CD4-positive, CD25-positive, alpha-beta regulatory T cell (primary cell): ENCODE measurements around the gene NENF. TPM values are rescaled to one million over a fixed set of nuclear protein-coding genes. Genes with fewer than 3 reads are reported as not detected.
"Not testable (repeated sequence)": the region's sequence is repeated elsewhere in the genome, so short reads cannot be mapped to it uniquely, and the experiment has no call there.

Experiments used
- ATAC-seq, 2 donors: fragments of 150-1000 bp; cut with Tn5 transposase; one replicate each; pipeline ENCODE4 v1.10.0; 2021; ENCODE audit warnings: low read depth in 2 of 2, moderate number of reproducible peaks in 2 of 2, moderate library complexity in 1 of 2
- DNase-seq, 3 donors: peaks; one replicate each; pipeline versions ENCODE4 v3.0.0 to v3.0.0-alpha.2; 2012 to 2022; ENCODE audit warnings: mixed read lengths in 1 of 3
- H3K27ac ChIP-seq: one replicate; pipeline ENCODE4 v1.7.0; 2013; ENCODE audit warnings: mild to moderate bottlenecking, low read length; ENCODE audit not compliant: insufficient read depth, poor library complexity, severe bottlenecking
- H3K27me3 ChIP-seq: one replicate; pipeline ENCODE4 v1.7.0; 2013; ENCODE audit warnings: low read length; ENCODE audit not compliant: control insufficient read depth, insufficient read depth
- H3K36me3 ChIP-seq: one replicate; pipeline ENCODE4 v1.7.0; 2013; ENCODE audit warnings: mild to moderate bottlenecking, low read length, moderate library complexity; ENCODE audit not compliant: control insufficient read depth, insufficient read depth
- H3K4me1 ChIP-seq: 2 replicates; pipeline ENCODE4 v1.7.0; 2013; ENCODE audit warnings: mild to moderate bottlenecking, low read length; ENCODE audit not compliant: insufficient read depth, control insufficient read depth, poor library complexity, severe bottlenecking
- H3K4me3 ChIP-seq: one replicate; pipeline ENCODE4 v1.7.0; 2013; ENCODE audit warnings: low read depth, mild to moderate bottlenecking, low read length, moderate library complexity
- H3K9me3 ChIP-seq, 2 experiments: 1 replicate in 1 of 2; 2 replicates in 1 of 2; pipeline ENCODE4 v1.7.0; 2013; ENCODE audit warnings: low read length in 2 of 2, mild to moderate bottlenecking in 1 of 2, moderate library complexity in 1 of 2; ENCODE audit not compliant: control insufficient read depth in 2 of 2
- H3K27ac Mint-ChIP-seq, 3 donors: one replicate each; pipeline ENCODE4 v1.8.0; 2020 to 2022; ENCODE audit warnings: mild to moderate bottlenecking in 3 of 3, mixed read lengths in 3 of 3, moderate library complexity in 2 of 3
- H3K27me3 Mint-ChIP-seq: one replicate; pipeline ENCODE4 v1.8.0; 2022; ENCODE audit warnings: mild to moderate bottlenecking, mixed read lengths
- H3K36me3 Mint-ChIP-seq: one replicate; pipeline ENCODE4 v1.8.0; 2020; ENCODE audit warnings: mixed read lengths
- H3K4me1 Mint-ChIP-seq, 4 donors: one replicate each; pipeline ENCODE4 v1.8.0; 2020 to 2022; ENCODE audit warnings: mixed read lengths in 4 of 4, mild to moderate bottlenecking in 1 of 4
- H3K4me3 Mint-ChIP-seq, 4 donors: one replicate each; pipeline ENCODE4 v1.8.0; 2020 to 2022; ENCODE audit warnings: mild to moderate bottlenecking in 4 of 4, mixed read lengths in 4 of 4, moderate library complexity in 3 of 4
- H3K9me3 Mint-ChIP-seq, 7 donors: one replicate each; pipeline ENCODE4 v1.8.0; 2020 to 2022; ENCODE audit warnings: mixed read lengths in 7 of 7, mild to moderate bottlenecking in 3 of 7, moderate library complexity in 2 of 7
- polyA plus RNA-seq, 4 donors: library from polyadenylated mRNA; unstranded; fragments of 300-500 nt; fragmentation: Illumina TruSeq; gene quantifications; one replicate each; pipeline ENCODE4 v1.2.3, GENCODE V29; 2021
- total RNA-seq: library from RNA; stranded (reverse); gene quantifications from one replicate; pipeline ENCODE4 v1.2.3, GENCODE V29; 2022

Gene NENF
- total and polyA plus RNA-seq, 5 donors from 2014 or later = 17.0 to 82.8 (median 65.5) TPM

DNA sequence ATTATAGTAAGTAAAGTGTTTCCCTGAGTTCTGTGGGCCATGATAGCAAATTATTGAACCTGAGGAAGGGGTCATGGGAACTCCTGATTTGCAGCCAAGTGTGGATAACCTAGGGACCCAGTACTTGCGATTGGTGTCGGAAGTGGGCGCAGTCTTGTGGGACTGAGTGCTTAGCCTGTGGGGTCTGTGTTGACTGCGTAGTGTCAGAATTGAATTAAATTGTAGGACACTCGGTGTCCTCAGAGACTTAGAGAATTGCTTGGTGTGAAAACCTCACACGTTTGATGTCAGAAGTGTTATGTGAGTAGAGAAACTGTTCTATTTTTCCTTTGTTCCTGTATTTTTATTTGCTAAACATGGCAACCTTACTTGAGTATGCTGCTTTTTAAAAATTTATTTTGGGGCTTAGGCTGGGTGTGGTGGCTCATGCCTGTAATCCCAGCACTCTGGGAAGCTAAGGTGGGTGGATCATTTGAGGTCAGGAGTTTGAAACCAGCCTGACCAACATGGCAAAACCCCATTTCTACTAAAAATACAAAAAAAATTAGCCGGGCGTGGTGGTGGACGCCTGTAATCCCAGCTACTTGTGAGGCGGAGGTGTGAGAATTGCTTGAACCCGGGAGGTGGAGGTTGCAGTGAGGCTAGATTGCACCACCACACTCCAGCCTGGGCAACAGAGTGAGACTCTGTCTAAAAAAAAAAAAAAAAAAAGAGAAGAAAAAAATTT, 48.2 kb downstream of the NENF start:
- not testable (repeated sequence) for H3K9me3 ChIP-seq, H3K36me3 ChIP-seq, DNase-seq, ATAC-seq, H3K4me1 ChIP-seq, H3K4me3 Mint-ChIP-seq, H3K9me3 Mint-ChIP-seq, H3K27me3 ChIP-seq, H3K27ac Mint-ChIP-seq, H3K36me3 Mint-ChIP-seq, H3K27ac ChIP-seq, H3K4me1 Mint-ChIP-seq, H3K4me3 ChIP-seq
- peaks cover 16% of the 10 kb centered on the region for H3K27me3 Mint-ChIP-seq

DNA sequence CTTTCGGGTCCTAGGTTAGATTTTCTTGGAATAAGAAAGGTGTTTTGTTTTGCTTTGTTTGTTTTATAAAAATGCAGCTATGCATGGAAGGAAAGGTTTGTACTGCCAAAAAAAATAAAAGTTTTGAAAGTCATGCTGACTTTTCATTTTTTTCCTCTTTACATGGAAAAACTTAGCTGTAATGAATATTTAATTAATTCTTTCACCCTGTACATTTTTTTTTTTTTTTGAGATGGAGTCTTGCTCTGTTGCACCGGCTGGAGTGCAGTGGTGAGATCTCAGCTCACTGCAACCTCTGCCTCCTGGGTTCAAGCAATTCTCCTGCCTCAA, 48.7 kb downstream of the NENF start:
- Mint-ChIP-seq H3K27ac (no peak overlapping the region), H3K4me3 (no peak overlapping the region), H3K36me3 (no peaks in the 10 kb centered on the region), H3K9me3 (no peaks in the 10 kb centered on the region), H3K27me3 (peaks cover 16% of the 10 kb centered on the region), H3K4me1 (peaks cover 0 to 6% (median 2%) of the 10 kb centered on the region in 4 donors)
- Histone ChIP-seq H3K9me3 (no peaks in the 10 kb centered on the region), H3K4me1 (no peaks in the 10 kb centered on the region), H3K36me3 (no peaks in the 10 kb centered on the region), H3K27ac (no peak overlapping the region), H3K27me3 (peaks cover 2% of the 10 kb centered on the region), H3K4me3 (no peak overlapping the region)
- no peak for DNase-seq
- no peak for ATAC-seq

DNA sequence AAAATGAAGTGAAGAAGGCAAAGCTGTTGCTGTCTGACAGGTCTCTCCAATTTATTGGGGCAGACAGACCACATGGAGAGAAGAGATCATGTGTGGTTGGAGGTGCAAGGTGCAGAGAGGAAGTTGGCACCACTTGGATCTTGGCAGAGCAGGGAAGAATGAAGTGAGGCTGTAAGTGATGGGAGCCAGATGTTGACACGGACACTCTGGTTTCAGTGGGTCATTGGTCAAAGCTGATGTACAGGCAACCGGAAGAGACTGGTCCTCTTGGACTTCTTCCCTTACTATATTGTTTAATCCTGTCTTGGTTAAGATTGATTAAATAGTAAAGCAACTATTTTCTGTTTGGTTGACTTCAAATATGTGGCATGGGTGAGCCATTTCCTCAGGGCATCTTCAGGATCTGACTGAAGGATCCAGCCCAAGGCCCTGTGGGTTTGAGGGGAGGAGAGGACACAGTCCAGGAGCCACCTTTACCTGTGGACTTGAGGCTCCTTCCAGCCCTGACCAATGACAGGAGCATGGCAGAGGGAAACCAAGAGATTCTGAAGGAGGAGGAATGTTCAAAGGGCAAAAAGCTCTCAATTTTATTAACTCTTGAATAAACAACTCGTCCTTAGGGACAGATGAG, 49.4 kb downstream of the NENF start:
- Mint-ChIP-seq H3K4me1 (peaks cover 0 to 5% (median under 1%) of the 10 kb centered on the region in 4 donors), H3K27ac (no peak overlapping the region), H3K36me3 (no peaks in the 10 kb centered on the region), H3K27me3 (peaks cover 16% of the 10 kb centered on the region), H3K9me3 (no peaks in the 10 kb centered on the region), H3K4me3 (no peak overlapping the region)
- H3K27me3 ChIP-seq = peaks cover 2% of the 10 kb centered on the region
- H3K27ac ChIP-seq = no peak overlapping the region
- H3K4me1 ChIP-seq = no peaks in the 10 kb centered on the region
- DNase-seq (no peak), ATAC-seq (no peak)
- no peak overlapping the region for H3K4me3 ChIP-seq
- no peaks in the 10 kb centered on the region for H3K36me3 ChIP-seq
- no peaks in the 10 kb centered on the region for H3K9me3 ChIP-seq

DNA sequence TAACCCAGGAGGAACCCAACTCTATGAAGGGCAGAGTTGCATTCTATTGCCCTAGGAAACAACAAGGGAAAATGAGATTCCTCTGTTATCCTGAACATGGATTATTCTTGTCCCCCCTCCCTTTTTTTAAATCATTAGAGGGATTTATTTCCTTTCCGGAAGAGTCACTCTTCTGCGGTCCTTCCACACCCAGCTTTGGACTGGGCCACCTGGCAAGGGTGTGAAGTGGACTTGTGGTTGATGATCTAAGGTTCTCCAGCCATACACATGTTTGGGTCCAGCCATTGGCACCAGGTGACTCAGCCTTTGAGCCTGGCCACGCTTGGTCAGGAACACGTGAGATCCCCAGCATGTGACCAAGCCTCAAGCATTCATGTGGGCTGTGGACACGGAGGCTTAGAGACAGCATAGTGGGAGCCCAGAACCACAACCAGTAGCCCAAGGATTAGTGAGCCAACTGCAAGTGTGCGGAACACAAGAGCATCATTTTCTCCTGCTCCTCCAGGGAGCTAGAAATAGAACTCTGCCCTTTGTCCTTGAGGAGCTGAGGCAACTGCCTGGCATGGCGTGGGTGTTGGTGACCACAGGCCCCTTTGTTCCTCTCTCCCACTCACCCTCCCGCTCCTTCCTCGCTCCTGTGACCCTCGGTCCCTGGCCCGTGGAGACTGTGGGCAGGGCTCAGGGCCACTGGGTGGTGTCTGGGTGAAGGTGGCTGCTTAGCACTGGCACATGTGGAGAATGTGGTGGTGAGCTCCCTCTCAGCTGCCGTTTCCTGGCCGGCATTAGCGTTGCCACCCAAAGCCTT, 50.1 kb downstream of the NENF start:
- Mint-ChIP-seq H3K4me3 (no peak overlapping the region), H3K4me1 (peaks cover 0 to 2% (median 0%) of the 10 kb centered on the region in 4 donors), H3K9me3 (no peaks in the 10 kb centered on the region), H3K27ac (no peak overlapping the region), H3K27me3 (peaks cover 16% of the 10 kb centered on the region), H3K36me3 (no peaks in the 10 kb centered on the region)
- Histone ChIP-seq H3K4me3 (no peak overlapping the region), H3K27me3 (peaks cover 2% of the 10 kb centered on the region), H3K9me3 (no peaks in the 10 kb centered on the region), H3K36me3 (no peaks in the 10 kb centered on the region), H3K27ac (no peak overlapping the region), H3K4me1 (no peaks in the 10 kb centered on the region)
- no peak for ATAC-seq
- DNase-seq = no peak

DNA sequence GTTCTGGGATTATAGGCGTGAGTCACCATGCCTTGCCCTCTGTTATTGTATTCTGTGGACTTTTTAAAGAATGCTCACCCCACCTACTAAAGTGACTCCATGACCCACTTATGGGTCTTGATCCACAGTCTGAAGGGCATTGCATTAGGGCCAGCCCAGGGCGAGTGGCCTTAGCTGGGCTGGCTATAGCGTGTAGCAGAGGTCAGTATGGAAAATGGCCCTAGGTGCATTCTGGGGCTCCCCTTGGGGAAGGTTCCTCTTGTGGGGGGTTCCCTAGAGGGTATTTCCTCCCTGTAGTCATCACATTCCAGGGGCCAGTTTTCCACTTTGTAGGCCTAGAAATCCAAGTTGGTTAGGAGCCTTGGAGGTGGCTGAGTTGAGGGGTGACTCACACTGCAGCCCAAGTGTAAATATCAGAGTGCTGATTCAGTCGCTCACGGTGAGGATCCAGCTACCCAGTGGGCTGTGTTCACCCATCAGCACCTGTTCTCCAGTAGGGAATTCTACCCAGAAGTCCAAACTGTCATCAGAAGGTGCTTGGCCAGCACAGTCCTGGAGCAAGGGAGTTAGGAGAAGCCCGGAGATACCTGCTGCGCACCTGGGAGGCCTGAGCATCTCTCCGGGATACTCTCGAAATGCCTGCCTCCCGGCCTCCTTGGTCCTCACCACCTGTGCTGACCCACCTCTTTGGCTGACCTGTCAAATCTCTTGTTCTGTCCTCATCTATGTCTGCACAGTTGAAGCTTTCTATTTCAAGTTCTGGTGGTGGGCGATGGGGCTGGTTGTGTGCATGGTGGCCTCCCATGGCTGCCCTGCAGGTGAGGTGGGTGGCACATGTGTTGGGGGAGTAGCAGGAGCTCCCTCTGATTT, 52.2 kb downstream of the NENF start:
- Mint-ChIP-seq H3K27me3 (peaks cover 16% of the 10 kb centered on the region), H3K36me3 (no peaks in the 10 kb centered on the region), H3K9me3 (no peaks in the 10 kb centered on the region), H3K4me1 (peaks cover 0 to 3% (median 0%) of the 10 kb centered on the region in 4 donors), H3K4me3 (no peak overlapping the region), H3K27ac (peak overlapping the region in 1 of 3 donors; percentile 32)
- H3K9me3 ChIP-seq = no peaks in the 10 kb centered on the region
- H3K4me3 ChIP-seq = no peak overlapping the region
- H3K27ac ChIP-seq = no peak overlapping the region
- H3K27me3 ChIP-seq = no peaks in the 10 kb centered on the region
- no peaks in the 10 kb centered on the region for H3K4me1 ChIP-seq
- DNase-seq = no peak
- H3K36me3 ChIP-seq = no peaks in the 10 kb centered on the region
- ATAC-seq = no peak

DNA sequence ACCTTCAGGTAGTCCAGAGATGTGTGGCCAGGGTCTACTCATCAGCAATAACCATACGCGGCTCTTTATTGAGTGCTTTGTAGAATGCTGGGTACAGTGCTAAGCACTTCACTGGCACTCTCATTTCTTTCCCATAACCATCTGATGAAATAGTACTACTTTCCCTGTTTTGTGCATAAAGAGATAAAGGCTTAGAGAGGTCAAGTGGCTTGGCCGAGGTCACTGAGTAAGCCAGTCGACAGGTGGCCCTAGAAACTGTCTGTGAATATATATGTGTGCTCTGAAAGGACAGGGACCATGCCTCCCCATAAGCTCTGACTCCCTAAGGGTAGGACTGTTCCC, 52.8 kb downstream of the NENF start:
- no peak overlapping the region for H3K4me3 Mint-ChIP-seq
- H3K9me3 Mint-ChIP-seq = no peaks in the 10 kb centered on the region
- Histone ChIP-seq H3K4me3 (no peak overlapping the region), H3K27me3 (no peaks in the 10 kb centered on the region), H3K36me3 (no peaks in the 10 kb centered on the region), H3K27ac (no peak overlapping the region), H3K9me3 (no peaks in the 10 kb centered on the region), H3K4me1 (no peaks in the 10 kb centered on the region)
- peak overlapping the region in 1 of 3 donors; percentile 32 for H3K27ac Mint-ChIP-seq
- H3K4me1 Mint-ChIP-seq = peaks cover 0 to 3% (median 0%) of the 10 kb centered on the region in 4 donors
- H3K36me3 Mint-ChIP-seq = no peaks in the 10 kb centered on the region
- DNase-seq (no peak), ATAC-seq (no peak)
- H3K27me3 Mint-ChIP-seq = peaks cover 16% of the 10 kb centered on the region

DNA sequence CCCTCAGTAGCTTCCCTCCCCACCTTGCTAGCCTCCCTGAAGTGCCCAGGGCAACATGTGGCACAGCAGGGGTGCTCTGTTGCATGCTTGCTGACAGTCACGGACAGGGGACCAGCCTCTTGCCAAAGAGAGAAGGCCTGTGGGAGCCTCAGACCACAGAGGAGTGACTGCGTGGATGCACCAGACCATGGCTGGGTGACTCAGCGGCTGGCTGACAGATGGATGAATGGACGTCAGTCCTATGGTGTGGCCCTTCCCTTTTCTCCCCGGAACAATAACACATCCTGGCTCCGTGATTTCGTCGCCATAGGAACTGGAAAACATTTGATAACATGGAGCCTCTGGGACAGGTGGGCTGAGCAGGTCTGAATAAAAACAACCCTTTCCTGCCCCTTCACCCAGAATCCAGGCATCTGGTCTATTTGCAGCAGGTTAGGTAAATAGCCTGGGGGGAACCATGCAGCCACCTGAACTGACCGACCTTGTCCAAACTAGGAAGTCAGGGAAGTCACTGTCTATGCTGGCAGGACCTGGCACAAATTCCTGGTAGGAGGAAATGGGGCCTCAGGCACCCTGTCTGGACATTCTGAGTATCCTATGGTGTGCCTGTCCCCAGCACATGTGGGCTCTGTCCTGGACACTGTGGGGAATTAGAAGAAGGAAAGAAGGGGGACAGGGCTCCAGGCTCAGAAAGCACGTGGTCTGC, 53.3 kb downstream of the NENF start:
- Histone ChIP-seq H3K27ac (no peak overlapping the region), H3K36me3 (no peaks in the 10 kb centered on the region), H3K4me3 (no peak overlapping the region), H3K27me3 (no peaks in the 10 kb centered on the region), H3K9me3 (no peaks in the 10 kb centered on the region), H3K4me1 (no peaks in the 10 kb centered on the region)
- Mint-ChIP-seq H3K27ac (peak overlapping the region in 1 of 3 donors; percentile 39), H3K36me3 (no peaks in the 10 kb centered on the region), H3K4me3 (no peak overlapping the region), H3K9me3 (no peaks in the 10 kb centered on the region), H3K4me1 (peaks cover 0 to 3% (median 0%) of the 10 kb centered on the region in 4 donors), H3K27me3 (peaks cover 16% of the 10 kb centered on the region)
- ATAC-seq = peak; percentile 37 to 38
- no peak for DNase-seq
